NCI-H2196 treated with DMSO at 0.1 percent for 48 hours (cell line): ENCODE results near the gene PPP4R2.

Experiments used
- DNase-seq: peaks from one replicate; lab custom pipeline; 2025; ENCODE audit not compliant: unreplicated experiment; lab: John Stamatoyannopoulos, UW

PPP4R2 gene

GRCh38 chr3:73107676-73108187 is 111.1 kb downstream of the PPP4R2 start:
- no peak for DNase-seq

- DNase-seq = no peak
Observed at GRCh38 chr3:73108750-73109149, 112.1 kb downstream of the PPP4R2 start.

- no peak for DNase-seq
Observed at GRCh38 chr3:73110530-73110929, 113.9 kb downstream of the PPP4R2 start.

- no peak for DNase-seq
Observed at GRCh38 chr3:73114711-73115110, 118.1 kb downstream of the PPP4R2 start.

GRCh38 chr3:73115806-73116205 is 119.2 kb downstream of the PPP4R2 start:
- no peak for DNase-seq
